IPS DF 4.7 (cell line): Measurements from ENCODE around the gene ABHD12B.

Experiments used
- DNase-seq: peaks from one replicate; pipeline ENCODE4 v3.0.0-alpha.2; 2013; ENCODE audit warnings: low spot score; ENCODE audit errors: extremely low read depth

ABHD12B gene

DNA sequence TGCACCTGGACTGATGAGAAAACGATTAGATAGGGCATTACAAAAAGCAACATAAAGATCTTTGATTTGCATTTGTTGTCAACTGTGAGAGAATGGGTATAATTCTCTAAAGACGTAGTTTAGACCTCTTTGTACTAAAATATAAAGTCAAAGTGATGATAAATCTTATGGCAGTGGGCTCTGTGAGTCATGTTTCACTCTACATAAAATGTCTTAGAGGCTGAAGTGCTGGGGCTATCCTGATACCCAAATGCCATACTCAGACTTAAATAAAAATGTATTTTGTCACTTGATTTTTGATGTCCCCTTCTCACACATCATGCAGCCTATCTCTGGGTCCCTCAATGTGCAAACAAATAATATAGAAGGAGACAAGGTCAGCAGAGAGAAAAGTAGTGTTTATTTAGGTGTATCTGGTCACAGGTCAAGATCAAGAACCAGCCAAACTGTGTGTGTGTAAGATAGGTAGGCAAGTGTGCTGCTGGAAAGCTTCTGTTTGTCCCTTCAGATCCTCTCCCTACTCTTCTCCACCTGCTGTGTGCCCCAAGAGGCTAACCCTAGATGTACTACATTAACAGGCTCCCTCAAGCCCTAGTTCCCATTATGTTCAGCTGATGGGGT, 33.9 kb upstream of the ABHD12B start:
- no peak for DNase-seq

DNA sequence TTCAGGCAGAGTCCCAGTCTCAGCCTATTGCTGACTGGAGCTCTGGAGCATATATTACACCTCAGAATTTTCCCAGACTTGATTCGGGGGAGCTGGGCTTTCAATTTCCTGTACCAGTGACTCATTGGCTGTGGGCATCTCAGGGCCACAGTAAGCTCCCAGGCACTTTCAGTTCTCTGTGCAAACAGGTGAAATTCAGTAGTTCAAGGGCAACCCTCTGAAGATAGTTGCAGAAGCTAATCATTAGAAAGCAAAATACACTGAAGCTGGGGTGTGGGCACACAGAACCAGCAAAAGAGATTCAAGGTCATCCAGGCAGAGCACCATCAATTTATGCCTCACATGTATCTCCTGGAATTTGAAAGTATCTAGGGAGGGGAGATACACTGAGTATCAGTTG, 32.8 kb upstream of the ABHD12B start:
- no peak for DNase-seq

DNA sequence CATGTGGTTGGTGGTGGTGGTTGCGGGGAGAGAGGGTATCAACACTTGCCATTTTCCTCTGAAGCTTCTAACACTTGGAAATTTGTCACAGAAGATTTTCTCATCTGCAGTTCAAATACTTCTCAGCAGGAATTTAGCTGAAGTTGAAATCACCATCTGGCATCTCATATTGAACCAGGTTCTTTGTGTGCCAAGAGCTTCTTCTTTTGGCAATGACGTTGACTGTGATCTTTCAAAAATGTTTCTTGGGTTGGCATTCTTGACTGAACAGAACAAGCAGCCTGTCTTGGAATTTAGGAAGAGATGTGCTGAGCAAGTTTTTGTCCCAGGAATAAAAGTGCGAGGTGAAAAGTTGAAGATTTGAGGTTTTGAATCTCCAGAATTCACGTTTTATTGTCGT, 32.2 kb upstream of the ABHD12B start:
- no peak for DNase-seq

DNA sequence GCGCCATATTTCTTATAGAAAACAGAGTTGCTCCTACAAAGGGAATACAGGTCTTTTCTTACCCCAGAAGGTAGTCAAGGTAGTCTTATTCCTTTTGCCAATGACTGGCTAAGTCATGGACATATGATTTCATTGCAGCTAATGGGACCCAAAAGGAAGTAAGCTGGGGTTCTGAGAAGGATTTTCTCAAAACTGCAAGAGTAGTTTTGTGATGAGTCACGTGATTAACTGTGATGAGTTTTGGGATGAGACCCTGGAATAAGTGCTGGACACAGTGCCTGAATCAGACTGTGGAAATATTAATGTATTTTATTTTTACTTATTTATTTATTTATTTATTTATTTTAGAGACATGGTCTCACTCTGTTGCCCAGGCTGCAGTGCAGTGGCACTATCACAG, 27.5 kb upstream of the ABHD12B start:
- no peak for DNase-seq

DNA sequence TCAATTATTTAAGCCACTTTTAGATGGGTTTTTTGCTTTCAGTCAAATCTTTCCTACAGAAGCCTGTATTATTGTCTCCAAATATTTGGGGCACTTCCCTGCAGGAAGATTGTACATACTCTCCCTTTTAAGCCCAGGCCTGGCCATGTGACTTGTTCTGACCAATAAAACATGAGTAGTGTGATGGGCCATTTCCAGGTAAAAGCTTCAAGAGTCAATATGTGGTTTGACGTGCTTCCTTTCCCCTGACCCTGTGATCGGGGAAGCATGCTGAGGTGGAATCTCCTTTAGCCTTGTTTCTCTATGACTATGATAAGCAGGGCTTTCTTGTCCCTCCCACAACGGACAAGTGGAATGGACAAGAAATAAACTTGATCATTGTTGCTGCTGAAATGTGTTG, 26.7 kb upstream of the ABHD12B start:
- DNase-seq, result no peak

DNA sequence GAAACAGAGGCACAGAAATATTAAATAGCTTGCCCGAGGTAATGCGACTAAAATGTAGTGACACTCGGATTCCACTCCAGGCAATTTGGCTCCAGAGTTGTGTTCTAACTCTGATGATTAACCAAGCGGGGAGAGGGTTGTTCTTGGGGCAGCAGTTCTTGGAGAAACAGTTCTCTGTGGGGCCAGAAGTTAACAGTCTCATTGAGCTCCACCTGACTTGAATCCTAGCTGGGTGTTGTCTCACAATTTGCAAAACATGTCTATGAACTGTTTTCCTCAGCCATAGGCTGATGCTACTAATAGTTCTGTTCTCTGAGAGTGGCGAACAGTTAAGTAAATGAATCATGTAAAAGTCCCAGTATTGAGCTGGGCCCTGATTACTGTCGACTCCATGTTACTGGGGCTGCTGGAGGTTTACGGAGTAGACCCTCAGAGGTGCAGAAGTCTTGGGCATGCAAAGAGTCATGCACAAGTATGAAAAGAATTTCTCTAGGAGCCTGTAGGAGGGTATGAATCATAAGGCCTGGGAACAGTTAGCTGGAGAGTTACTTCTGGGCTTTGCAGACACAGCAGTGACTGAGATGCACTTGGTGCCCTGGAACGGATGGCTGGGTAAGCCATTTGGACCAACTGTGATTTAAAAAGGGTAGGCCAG, 25.5 kb upstream of the ABHD12B start:
- no peak for DNase-seq

DNA sequence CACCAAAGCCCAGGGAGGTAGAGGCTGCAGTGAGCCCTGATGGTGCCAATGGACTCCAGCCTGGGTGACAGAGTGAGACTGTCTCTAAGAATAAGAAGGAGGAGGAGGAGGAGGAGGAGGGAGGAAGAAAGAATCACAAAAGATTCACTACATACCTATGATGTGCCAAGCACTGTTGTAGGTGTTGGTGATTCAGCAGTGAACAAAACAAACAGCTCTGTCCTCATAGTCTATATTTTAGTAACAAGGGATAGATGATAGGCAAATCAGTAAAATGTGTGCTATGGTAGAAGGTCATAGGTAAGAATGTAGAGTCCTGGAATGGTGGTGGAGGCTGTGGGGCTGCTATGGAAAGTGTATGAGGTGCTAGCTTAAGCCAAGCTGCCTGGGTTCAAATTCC, 18.0 kb upstream of the ABHD12B start:
- no peak for DNase-seq

DNA sequence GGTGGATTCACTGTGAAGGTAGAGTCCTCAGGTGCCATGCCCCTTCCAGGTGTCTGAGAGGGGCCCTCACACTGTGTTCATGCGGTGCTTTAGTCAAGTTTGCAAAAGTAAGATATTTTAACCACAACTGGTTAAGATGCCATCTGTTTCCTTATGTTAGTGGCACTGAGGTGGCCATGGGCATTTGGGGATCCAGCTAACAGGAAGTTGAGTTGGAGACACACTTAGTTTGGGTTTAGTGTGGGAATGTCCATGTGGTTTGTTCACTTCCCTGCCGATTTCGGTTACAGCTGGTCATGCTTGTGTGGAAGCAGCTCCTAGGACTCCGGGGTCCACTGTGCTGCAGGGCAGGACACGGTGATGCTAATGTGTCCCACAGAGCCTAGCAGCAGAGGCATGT, 17.3 kb upstream of the ABHD12B start:
- no peak for DNase-seq

DNA sequence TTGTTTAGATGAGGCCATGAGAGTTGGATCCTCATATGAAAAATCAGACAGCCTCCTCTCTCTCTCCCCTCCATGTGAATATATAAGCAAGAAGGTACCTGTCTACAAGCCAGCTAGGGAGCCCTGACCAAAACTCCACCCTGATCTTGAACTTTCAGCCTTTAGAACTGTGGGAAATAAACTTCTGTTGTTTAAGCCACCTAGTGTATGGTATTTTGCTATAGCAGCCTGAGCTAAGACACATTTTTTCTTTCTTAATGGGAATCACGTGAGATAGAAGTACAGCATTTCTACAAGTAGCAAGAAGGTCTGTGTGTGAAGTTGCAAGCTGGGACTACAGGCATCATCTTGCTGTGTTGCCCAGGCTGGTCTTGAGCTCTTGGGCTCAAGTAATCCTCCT, 16.3 kb upstream of the ABHD12B start:
- DNase-seq, result no peak

DNA sequence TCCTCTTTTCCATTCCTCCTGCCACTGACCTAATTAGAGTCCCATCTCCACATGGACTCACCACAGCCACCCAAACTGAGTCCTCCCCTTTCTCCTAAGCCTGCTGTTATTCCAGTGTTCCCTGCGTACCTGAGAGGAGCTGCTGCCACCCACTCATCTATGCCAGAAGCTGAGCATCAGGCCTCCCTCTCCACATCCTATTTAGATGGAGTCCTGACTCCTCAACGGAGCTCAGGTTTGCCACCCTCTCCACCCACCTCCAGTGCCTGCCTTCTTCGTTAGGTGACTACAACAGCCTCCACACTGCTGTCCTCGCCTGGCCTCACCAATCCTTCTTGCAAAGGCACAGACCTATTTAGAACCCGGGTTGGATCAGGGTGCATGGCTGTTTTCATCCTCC, 15.2 kb upstream of the ABHD12B start:
- no peak for DNase-seq

DNA sequence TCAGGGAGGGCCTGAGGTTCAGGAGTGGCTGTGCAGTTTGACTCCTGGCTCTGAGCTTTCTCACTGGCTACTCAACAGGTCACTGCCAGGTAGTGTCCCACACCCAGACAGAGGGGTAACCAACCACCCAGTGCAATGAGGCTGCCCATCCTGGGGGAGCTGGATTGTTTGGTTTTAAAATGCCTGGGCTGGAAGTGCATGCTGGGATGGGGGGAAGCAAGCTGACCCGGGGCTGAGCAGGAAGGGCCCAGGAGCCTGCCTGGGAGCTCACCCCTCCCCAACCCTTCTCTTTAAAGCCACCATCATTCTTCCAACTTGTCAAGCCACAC, 12.6 kb upstream of the ABHD12B start:
- DNase-seq, result no peak

DNA sequence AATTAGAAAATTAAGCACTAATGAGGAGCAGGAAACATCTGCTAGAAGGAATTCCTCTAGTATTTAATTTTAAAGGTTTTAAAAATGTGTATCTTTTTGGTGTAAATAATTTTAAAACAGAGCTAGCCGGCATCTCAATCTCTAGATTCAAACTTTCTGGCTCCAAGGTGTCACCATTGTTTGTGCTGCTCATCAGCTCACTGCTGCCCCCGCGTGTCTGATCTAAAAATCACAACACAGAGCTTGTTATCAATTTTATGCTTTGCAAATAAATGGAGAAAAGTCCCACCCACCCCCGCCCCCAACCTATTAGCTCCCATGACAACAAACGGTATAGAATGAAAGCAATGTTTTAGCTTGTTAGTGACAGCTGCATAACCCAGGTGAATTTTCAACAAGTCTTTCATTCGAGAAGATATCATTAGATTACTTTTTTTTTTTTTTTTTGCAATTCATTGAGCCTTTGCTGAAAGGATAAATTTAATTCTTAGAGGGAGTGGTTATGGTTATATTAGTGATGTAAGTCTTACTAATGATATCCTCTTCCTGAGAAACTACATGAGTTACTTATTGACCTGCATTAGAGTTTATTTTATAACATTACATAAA, 11.3 kb upstream of the ABHD12B start:
- peak; percentile 51 for DNase-seq

DNA sequence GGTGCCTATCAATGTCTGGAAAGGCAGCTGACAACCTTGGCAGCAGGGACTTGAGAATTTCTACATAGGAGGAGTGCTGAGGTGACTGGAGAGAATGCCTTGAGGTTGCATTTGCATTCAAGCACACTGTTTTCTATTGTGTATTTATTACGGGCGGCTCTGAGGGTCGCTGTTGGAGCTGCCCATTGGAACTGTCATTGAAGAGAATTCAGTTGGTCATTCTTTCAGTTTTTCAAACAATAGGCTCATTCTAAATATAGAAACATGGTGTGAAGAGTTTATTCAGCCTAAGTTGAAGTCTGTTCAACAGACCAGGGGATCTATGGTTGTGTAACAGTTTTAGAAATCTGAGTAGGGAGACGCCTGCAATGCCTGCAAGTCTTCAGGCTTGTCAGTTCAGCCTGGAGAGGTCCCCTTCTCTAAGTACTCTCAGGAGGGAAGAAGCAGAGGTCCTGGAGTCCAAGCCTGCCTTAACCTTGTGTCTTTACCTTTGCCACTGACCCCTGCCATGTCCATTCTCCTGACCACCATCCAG, 9.8 kb upstream of the ABHD12B start:
- no peak for DNase-seq

DNA sequence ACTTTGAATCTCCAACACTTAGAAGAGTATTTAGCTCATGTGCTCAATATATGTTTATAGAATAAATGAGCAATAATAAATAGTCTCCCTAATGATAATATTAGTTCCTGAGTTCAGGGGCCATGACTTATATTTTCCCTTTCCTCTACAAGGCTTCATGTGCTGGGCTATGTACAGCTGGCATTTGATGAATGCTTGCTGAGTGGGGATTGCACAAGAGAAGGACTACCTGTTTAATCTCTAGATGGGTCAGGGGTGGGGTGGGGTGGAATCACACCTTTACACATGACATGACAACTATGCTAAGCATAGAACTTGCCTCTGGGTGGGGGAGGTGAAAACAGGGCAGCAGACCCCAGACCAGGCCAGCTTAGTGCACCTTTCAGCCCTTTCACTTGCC, 7.6 kb upstream of the ABHD12B start:
- DNase-seq, result no peak

DNA sequence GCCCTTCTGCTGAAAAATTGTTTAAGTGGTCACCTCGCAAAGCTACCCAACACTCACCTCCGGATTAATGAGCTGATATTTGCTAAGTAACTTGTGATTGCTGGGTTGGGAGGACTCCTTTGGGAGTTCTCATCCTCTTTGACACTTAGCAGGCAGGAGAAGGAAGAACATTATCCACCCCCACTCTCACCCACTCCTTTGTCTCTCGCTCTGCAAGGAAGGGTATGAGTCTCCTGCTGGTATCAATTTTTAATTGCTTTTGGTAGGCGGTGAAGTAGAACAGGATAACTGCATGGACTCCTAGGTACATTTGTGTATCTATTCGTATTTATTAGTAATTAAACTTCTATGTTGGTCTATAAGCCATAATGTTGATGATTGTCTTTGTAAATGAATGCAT, 6.9 kb upstream of the ABHD12B start:
- DNase-seq, result no peak

DNA sequence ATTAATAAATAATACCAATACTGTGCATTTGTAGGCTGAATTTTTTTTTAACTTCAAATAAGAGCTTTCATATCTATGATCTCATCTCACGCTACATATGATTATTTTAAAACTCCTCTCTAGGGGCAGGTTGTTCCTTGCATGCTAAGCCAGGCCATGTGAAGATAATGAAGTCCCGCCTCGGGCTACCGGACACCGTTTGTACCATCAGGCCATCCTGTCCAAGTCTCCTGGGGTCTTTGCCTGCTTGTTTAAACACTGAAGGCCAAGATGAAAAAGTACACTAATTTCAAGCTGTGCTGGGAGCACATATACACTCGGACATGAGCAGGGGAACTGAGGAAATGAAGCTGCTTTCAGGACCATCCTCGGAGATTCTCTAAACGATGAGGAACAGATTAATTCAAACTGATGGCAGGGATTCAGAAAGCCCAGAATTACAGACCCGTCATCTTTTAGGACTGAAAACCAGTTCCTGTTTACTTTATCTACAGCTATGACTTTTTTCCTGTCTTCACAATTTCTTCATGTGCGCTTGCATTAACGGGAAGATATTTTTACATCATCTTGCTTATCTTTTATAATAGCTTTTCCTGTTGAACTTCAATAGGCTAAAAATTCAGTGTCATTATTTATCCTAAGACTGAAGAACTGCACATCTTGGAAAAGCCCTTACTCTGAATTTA, 6.3 kb upstream of the ABHD12B start:
- DNase-seq, result no peak

DNA sequence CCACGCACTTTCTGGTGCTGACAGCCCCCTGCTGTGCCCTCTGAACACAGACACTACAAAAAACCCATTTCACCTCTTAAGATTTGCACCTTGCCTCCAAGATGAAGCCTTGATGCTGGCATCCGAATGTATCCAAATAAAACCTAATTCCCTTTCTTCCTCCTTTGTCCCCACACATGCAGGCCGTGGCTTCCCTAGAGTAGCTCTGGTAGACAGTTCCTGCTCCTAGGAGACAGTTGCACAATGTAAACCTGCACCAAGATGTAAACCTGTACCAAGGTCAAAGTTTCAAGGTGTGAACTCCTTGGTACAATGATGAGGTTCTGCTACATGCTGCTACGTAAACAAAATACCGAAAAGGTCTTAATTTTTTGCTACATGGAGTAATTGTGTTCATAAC, 625 bp upstream of the ABHD12B start:
- no peak for DNase-seq

DNA sequence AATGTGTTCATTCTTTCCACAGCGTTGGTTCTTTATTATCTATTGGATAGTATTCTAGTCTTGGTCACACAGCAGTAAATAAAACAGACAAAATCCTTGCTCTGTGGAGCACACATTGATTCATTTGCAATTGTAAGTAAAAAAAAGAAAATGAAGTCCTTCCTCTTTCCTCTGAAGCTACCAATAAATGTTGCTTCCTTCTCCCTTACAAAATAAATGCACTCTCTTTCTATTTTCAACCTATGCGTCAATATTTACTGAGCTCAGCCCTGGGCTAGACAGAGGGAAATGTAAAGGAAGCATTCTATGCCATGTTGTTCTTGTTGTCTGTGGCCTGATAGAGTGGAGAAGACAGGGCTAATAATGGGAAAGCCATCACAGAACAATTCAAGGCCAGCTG, 2.9 kb downstream of the ABHD12B start:
- DNase-seq, result no peak

DNA sequence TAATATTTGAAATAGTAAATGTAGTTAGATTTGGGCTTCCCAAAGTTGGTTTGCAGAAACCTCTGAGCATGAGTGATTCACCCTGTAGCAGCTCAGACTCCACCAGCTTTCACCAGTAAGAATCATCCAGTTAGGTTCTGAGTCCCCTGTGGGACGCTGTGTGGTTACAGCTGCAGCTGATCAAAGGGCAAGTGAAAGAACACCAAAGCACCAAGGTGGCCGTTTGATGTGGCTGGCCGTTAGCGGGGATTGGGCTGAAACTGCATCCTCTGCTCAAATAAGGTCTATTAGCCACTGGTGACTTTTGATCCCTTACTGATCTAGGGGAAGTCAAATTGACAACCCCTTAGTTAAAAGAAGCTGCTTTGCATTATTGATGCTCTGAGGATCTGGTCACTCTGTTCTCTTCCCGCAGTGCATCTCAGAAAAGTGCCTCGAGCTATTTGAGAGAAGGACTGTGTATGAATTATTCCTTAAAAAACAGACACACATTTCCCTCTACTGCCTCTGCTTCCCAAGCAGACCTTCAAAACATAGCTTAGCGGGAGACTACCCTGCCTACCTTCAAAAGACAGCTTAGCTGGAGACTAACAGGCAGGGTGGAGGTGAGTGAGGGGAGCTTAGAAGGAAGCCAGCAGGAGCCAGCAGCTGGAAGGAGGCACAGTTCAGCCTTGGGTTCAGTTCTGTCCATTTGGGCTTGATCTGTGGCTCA, 3.7 kb downstream of the ABHD12B start:
- no peak for DNase-seq

DNA sequence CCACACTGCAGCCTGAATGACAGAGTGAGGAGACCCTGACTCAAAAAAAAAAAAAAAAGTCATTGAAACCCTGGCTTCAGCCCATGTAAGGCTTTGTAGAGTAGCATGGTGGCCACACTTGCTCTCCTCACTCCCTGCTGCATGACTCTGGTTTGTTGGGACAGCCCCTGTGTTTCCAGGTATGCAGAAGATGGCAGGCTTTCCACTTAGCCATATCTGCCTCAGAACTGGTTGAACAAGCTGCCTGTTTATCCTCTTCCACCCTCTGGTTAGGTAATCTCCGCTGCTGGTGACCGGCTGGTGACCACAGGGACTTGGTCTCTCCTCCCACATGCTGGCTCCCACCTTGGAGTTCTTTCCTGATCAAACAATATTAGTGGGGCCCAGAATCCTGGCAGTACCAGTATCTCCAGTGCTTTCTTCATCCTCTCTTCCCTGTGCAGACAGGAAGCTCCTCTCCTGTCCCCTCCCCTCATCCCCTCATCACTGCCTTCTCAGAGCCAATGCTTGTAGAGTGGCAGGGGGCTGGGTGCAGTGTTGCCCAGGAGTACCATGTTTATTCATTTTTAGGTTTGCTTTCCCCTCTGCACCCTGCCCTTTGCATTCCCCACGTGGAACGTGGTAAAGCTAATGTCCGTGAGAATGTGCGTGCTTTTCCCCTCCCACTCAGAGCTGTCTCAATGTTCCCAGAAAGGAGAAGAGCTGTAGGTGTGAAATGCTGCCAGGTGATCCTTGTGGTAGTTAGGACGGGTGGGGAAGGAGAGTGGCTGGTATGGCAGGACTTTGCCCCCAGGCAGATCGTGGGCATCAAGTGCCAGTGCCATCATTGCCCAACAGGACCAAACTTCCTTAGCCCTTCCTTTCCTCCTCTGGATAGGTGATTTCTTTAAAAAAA, 11.3 kb downstream of the ABHD12B start:
- DNase-seq, result no peak

DNA sequence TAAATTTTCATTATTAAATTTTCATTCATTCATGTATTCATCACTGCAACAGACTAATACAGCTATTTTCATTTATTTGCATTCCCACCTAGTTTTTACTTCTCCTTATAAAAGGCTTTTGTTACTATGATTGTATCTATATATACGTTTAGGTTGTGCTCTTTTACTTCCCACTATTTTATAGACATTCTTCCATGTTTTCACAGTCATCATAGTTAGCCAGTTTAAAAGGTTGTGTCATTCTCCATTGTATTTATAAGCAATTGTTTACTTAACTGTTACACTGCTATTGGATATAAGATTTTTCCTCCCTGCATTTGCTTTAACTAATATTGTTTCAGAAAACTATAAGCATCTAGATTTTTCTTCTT, 12.0 kb downstream of the ABHD12B start:
- DNase-seq, result no peak
